Tibial artery (tissue), 4 donors: ENCODE data around the gene ONECUT2.

Experiments
- DNase-seq, 2 donors: peaks; one replicate each; pipeline ENCODE4 v3.0.0-alpha.2; 2019
- H3K27ac ChIP-seq, 2 donors: fragments of 200-600 bp; sonication (generic) in 1 of 2; 1 replicate in 1 of 2; 2 replicates in 1 of 2; pipeline ENCODE4 v1.5.1; 2018 to 2019; ENCODE audit warnings: mild to moderate bottlenecking in 1 of 2
- H3K27me3 ChIP-seq, 2 donors: fragments of 200-600 bp; sonication (generic) in 1 of 2; one replicate each; pipeline versions ENCODE4 v1.5.1 to v1.6.0; 2016 to 2019
- H3K36me3 ChIP-seq, 3 donors: fragments of 200-600 bp; sonication (generic) in 2 of 3; one replicate each; pipeline ENCODE4 v1.5.1; 2016 to 2019; ENCODE audit warnings: mild to moderate bottlenecking in 2 of 3
- H3K4me1 ChIP-seq, 4 donors: fragments of 200-600 bp; sonication (generic) in 2 of 4; 1 replicate in 3 of 4; 2 replicates in 1 of 4; pipeline ENCODE4 v1.5.1; 2016 to 2019
- H3K4me3 ChIP-seq, 2 donors: fragments of 200-600 bp; sonication (generic) in 1 of 2; 1 replicate in 1 of 2; 2 replicates in 1 of 2; pipeline ENCODE4 v1.5.1; 2018 to 2019; ENCODE audit warnings: mild to moderate bottlenecking in 2 of 2
- H3K9me3 ChIP-seq, 3 donors: fragments of 200-600 bp; sonication (generic) in 1 of 3; one replicate each; pipeline ENCODE4 v1.5.1; 2016 to 2019
- intact Hi-C: fragments of 100-400 bp; cut with DNase I; formaldehyde crosslinking; loops from one replicate; pipeline ENCODE4 v1.15.0; 2023; ENCODE audit warnings: low total_unique reads
- TF ChIP-seq, protein P1 (sequence below), 2 experiments: fragments of 200-600 bp in 1 of 2; fragments of 450-650 bp in 1 of 2; IDR thresholded peaks; one replicate each; pipeline ENCODE4 v1.5.1; 2017 to 2019; ENCODE audit warnings: antibody characterized with exemption in 2 of 2, mild to moderate bottlenecking in 1 of 2, moderate library complexity in 1 of 2

ONECUT2 gene

DNA sequence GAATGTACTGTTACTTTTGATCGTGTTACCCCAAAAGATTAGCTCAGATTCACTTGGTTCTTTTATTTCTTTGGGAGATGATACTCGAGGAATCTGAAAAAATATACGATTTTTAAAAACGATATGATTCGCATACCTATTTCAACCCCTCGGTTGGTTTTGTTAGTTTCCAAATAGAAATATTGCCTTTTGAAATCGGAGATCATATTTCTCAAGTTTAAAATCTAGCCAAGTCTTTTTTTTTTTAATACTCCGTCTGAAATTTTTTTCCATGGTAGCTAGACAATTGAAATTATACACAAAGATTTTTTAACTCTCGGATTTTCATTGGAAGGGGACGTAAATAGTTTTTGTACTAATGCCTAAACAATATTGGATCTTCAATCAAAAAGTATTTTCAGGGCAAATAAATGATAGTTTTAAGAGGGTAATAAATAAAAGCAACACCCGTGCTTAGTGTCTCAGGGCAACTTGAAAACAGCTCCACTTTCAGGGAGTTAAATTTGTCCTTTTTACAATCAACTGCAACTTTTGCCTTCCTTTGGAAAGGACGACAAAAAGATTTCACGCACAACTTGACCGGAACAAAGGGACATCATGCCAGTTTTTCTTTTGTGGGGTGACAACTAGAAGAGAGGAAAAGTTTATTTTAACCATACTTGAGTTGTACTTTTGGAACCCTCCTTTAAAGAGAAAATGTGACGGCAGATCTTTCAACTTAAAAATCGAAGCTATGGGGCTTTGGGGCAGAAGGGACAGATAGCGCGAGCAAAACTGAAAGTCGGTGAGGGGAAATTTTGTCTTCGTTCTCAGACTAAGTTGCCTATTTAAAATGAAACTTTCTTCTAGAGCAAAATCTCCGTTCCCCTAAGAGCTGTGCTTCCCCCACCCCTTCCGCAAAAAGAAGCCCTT is 5.8 kb upstream of the ONECUT2 start:
- peaks cover 0 to 30% (median 15%) of the 10 kb centered on the region in 4 donors for H3K4me1 ChIP-seq
- intact Hi-C loops = no loop called here
- TF ChIP-seq, protein P1, sequence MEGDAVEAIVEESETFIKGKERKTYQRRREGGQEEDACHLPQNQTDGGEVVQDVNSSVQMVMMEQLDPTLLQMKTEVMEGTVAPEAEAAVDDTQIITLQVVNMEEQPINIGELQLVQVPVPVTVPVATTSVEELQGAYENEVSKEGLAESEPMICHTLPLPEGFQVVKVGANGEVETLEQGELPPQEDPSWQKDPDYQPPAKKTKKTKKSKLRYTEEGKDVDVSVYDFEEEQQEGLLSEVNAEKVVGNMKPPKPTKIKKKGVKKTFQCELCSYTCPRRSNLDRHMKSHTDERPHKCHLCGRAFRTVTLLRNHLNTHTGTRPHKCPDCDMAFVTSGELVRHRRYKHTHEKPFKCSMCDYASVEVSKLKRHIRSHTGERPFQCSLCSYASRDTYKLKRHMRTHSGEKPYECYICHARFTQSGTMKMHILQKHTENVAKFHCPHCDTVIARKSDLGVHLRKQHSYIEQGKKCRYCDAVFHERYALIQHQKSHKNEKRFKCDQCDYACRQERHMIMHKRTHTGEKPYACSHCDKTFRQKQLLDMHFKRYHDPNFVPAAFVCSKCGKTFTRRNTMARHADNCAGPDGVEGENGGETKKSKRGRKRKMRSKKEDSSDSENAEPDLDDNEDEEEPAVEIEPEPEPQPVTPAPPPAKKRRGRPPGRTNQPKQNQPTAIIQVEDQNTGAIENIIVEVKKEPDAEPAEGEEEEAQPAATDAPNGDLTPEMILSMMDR (IDR thresholded peaks at IDR 0.05) = no peak
- no peak overlapping the region for H3K4me3 ChIP-seq
- H3K9me3 ChIP-seq = peaks cover 0 to 18% (median 15%) of the 10 kb centered on the region in 3 donors
- H3K27ac ChIP-seq = no peak overlapping the region
- DNase-seq = no peak
- H3K27me3 ChIP-seq = peaks cover 21 to 95% of the 10 kb centered on the region in 2 donors
- H3K36me3 ChIP-seq = no peaks in the 10 kb centered on the region

DNA sequence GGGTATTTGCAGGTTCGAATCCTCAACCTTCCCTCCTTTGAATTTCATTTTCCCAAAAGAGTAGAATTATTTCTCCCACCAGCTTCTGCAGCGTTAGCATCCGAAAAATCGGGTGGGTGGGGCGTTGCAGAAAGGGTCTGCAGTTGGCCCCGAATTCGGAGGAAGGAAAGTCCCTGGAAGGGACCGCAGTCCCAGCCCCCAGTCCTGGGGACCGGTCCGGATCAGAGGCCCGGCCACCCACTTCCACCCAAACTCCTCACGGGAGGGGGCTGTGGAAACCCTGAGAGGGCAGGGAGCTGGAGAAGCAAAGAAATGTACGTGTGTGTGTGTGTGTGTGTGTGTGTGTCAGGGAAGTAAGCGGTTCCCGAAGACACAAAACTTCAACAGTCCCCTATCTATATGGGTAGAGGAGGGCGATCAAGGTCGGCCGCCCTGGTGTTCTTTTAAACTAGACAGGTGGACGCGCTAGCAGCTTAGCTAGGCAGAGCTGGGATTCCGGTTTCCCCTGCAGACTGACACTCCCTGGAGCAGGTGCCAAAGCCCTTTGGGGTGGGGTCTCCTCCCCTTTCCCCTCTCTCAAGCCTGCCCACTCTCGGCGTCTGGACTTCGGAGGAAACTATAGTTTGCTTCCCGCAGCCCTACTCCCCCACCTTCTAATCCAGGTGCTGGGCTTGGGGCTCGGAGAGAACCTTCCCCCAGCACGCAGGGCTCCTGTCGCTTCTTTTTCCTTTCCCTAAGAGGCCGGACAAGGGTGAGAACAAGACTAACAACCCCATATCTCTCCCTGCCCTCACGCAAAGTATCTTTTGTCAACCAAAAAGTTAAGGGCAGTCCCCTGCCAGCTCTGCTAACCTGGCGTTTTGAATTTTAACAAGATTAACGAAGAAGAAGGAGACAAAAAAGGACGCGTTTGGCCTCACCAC is 4.8 kb upstream of the ONECUT2 start:
- TF ChIP-seq, protein P1 (IDR thresholded peaks at IDR 0.05) = no peak
- H3K9me3 ChIP-seq = peaks cover 0 to 18% (median 15%) of the 10 kb centered on the region in 3 donors
- no peak overlapping the region for H3K27ac ChIP-seq
- peaks cover 0 to 39% (median 22%) of the 10 kb centered on the region in 4 donors for H3K4me1 ChIP-seq
- H3K36me3 ChIP-seq = no peaks in the 10 kb centered on the region
- no peak overlapping the region for H3K4me3 ChIP-seq
- no peak for DNase-seq
- intact Hi-C loops = no loop called here
- H3K27me3 ChIP-seq = peaks cover 21 to 93% of the 10 kb centered on the region in 2 donors

DNA sequence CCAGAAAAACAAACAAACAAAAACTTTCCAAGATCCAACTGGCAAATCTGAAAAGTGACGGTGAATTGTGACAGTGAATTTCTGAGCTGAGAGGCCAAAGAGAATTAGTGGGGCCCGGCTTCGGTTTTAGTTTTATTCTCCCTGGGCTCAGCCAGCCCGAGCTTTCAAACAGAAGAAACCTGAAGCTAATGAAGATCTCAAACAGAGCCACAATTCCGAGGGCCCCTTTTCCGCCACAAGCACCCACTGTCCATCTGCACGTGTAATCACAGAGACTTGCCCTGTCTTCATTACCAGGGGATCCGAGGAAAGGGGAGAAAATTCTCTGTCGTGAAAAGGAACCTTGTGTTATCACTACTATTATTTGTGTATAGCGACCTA is 4.2 kb upstream of the ONECUT2 start:
- Histone ChIP-seq H3K9me3 (peaks cover 0 to 18% (median 15%) of the 10 kb centered on the region in 3 donors), H3K27ac (no peak overlapping the region), H3K36me3 (no peaks in the 10 kb centered on the region), H3K4me3 (no peak overlapping the region), H3K27me3 (peaks cover 21 to 90% of the 10 kb centered on the region in 2 donors), H3K4me1 (peaks cover 0 to 42% (median 23%) of the 10 kb centered on the region in 4 donors)
- intact Hi-C loops = no loop called here
- TF ChIP-seq, protein P1 (IDR thresholded peaks at IDR 0.05) = no peak
- no peak for DNase-seq

DNA sequence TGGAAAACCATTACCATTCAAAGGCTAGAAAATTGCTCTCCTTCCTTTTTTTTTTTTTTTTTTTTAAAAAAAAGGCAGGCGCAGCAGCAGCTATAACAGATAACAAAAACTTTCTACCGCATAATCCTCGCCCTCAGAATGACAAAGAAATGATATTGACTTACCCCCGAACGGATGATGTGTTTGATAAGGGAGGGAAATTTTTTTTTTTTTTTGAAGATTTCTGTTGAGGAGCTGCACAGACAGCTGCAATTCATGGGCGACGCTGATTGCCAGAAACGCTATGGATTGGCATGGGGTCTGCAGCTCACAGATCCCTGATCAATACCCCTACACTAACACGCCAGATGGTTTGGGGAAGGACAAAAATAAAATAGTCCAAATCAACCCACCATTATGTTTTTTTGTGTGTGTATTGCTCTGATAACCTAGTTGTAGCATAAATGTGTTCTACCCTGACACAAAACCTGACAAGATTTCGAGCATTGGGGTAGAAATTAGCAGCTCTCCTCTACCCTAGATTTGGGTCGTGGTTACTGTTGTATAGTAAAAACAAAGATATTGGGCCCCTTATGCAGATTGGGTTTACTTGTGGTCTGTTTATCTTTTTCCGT is 3.6 kb upstream of the ONECUT2 start:
- Histone ChIP-seq H3K27me3 (peaks cover 21 to 90% of the 10 kb centered on the region in 2 donors), H3K36me3 (no peaks in the 10 kb centered on the region), H3K4me1 (peaks cover 0 to 48% (median 29%) of the 10 kb centered on the region in 4 donors), H3K27ac (no peak overlapping the region), H3K9me3 (peaks cover 0 to 18% (median 15%) of the 10 kb centered on the region in 3 donors), H3K4me3 (no peak overlapping the region)
- no peak for DNase-seq
- intact Hi-C loops = no loop called here
- TF ChIP-seq, protein P1 (IDR thresholded peaks at IDR 0.05) = no peak

DNA sequence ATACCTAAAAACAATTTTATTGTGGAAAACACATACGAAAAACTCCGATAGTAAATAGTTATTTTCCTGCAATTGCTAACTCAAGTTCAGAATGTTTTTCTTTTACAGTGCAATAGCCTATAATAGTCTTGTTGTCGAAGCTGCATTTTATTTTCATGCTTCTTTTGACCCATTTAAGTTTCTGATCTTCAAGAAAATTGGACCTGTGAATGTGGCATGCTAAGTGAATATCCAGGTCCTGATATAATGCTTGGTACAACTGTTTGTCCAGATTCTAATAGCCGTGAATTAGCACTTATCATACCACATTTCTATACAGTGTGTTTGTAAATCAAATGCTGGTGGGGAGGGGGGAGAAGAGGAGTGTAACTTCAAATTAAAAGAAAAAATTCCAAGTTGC is 3.0 kb upstream of the ONECUT2 start:
- intact Hi-C loops = no loop called here
- no peak for DNase-seq
- no peak overlapping the region for H3K27ac ChIP-seq
- peaks cover 0 to 18% (median 15%) of the 10 kb centered on the region in 3 donors for H3K9me3 ChIP-seq
- TF ChIP-seq, protein P1 (IDR thresholded peaks at IDR 0.05) = no peak
- no peak overlapping the region for H3K4me3 ChIP-seq
- no peaks in the 10 kb centered on the region for H3K36me3 ChIP-seq
- peaks cover 21 to 90% of the 10 kb centered on the region in 2 donors for H3K27me3 ChIP-seq
- peaks cover 0 to 53% (median 34%) of the 10 kb centered on the region in 4 donors for H3K4me1 ChIP-seq
